Measurements from ENCODE around the gene PLAU.
"Not testable (repeated sequence)": the region's sequence is repeated elsewhere in the genome, so short reads cannot be mapped to it uniquely, and the experiment has no call there.

Gene PLAU

GRCh38 chr10:73876971-73877370 is 34.0 kb upstream of the PLAU start:
- no peak for DNase-seq

- no peak for DNase-seq
Measured at GRCh38 chr10:73877533-73878160, 33.3 kb upstream of the PLAU start.

GRCh38 chr10:73878365-73878764 is 32.6 kb upstream of the PLAU start:
- no peak for DNase-seq

GRCh38 chr10:73879296-73880173 is 31.4 kb upstream of the PLAU start:
- DNase-seq: peak; percentile 94

GRCh38 chr10:73881221-73881919 is 29.6 kb upstream of the PLAU start:
- no peak for DNase-seq

GRCh38 chr10:73884017-73884416 is 26.9 kb upstream of the PLAU start:
- no peak for DNase-seq

- peak; percentile 66 for DNase-seq
Measured at GRCh38 chr10:73886085-73886529, 24.8 kb upstream of the PLAU start.

- DNase-seq: no peak
Measured at GRCh38 chr10:73886661-73887293, 24.2 kb upstream of the PLAU start.

- DNase-seq: no peak
Measured at GRCh38 chr10:73887294-73888039, 23.5 kb upstream of the PLAU start.

- DNase-seq: no peak
Measured at GRCh38 chr10:73888514-73888913, 22.4 kb upstream of the PLAU start.

GRCh38 chr10:73889014-73889413 is 21.9 kb upstream of the PLAU start:
- DNase-seq: peak; percentile 62

GRCh38 chr10:73889416-73889815 is 21.5 kb upstream of the PLAU start:
- DNase-seq: not testable (repeated sequence)

- no peak for DNase-seq
Measured at GRCh38 chr10:73890261-73890660, 20.7 kb upstream of the PLAU start.

- DNase-seq: not testable (repeated sequence)
Measured at GRCh38 chr10:73890830-73891229, 20.1 kb upstream of the PLAU start.

- DNase-seq: no peak
Measured at GRCh38 chr10:73891540-73891939, 19.4 kb upstream of the PLAU start.

GRCh38 chr10:73892310-73893030 is 18.5 kb upstream of the PLAU start:
- DNase-seq: no peak

- DNase-seq: no peak
Measured at GRCh38 chr10:73893426-73893825, 17.5 kb upstream of the PLAU start.

GRCh38 chr10:73894245-73894971 is 16.5 kb upstream of the PLAU start:
- DNase-seq: peak; percentile 14

- DNase-seq: not testable (repeated sequence)
Measured at GRCh38 chr10:73895381-73895780, 15.6 kb upstream of the PLAU start.

- no peak for DNase-seq
Measured at GRCh38 chr10:73897693-73898092, 13.2 kb upstream of the PLAU start.

Data from stimulated activated CD4-positive, alpha-beta T cell treated with anti-CD3 and anti-CD28 coated beads, Interleukin-1b, Interleukin-23, amount 100 ng/mL, for 48 hours (primary cell).